SH-SY5Y (cell line): ENCODE measurements around the gene KDM1B.

Experiments
- GATA2 ChIP-seq: IDR thresholded peaks from 2 replicates; pipeline ENCODE4 v1.6.1; 2011; ENCODE audit warnings: mild to moderate bottlenecking, low read depth, low read length
- GATA3 ChIP-seq: IDR thresholded peaks from 2 replicates; pipeline ENCODE4 v1.6.1; 2011; ENCODE audit warnings: low read depth, mild to moderate bottlenecking, low read length, moderate library complexity

DNA sequence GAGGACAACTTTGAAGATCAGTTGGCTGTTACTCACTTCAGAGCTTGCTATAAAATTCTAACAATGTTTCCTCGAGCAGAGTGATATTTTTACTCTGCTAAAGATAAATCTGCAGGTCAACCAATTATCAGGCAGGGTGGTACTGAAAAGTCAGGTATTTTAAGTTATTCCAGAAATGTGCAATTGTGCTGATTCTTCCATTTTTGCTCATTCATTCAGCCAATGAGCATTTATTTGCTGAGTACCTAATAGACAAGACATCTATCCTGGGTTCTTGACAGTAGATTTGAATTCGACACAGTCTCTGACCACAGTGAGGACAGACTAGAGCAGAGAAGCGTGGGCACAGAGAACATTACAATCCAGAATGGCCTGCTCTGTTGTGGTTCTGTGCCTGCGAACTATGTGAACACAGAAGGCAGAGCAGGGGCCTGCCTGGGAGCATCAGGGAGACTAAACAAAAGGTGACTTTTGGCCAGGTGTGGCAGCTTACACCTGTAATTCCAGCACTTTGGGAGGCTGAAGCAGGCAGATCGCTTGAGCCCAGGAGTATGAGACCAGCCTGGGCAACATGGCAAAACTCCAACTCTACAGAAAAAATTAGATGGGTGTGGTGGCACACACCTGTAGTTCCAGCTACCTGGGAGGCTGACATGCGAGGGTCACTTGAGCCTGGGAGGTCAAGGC is 15.1 kb upstream of the KDM1B start:
- TF ChIP-seq GATA3 (no peak), GATA2 (no peak)
